ENCODE measurements around the gene FOXQ1. TPM values are rescaled to one million over a fixed set of nuclear protein-coding genes. Genes with fewer than 3 reads are reported as not detected.
"Not testable (repeated sequence)": the region's sequence is repeated elsewhere in the genome, so short reads cannot be mapped to it uniquely, and the experiment has no call there.

Gene FOXQ1
- total RNA-seq, 1 donor from 2014 or later: 12.3 TPM

- DNase-seq: peak; percentile 63
Measured at GRCh38 chr6:1317302-1317815, 5.5 kb downstream of the FOXQ1 start.

DNA sequence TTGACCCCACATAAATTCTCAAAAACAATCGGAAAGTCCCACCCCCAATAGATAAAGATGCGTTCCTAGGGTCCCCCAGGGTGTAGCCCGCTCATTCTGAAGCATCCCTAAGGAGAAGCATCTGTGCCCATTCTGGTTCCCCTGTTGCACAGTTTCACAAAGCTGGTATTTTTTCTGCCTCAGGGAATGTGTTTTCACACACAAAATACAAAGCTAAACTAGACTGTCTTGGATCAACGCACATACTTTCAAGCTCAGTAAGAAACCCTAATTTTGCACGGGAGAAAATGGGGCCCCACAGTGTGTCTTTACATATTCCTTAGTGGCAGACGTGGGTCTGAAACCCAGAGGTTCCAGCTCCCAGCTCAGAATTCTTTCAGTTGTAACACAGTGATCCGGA lies 6.1 kb downstream of the FOXQ1 start:
- Histone ChIP-seq H3K27ac (no peak overlapping the region), H3K4me1 (peaks cover 20% of the 10 kb centered on the region), H3K36me3 (no peaks in the 10 kb centered on the region), H3K27me3 (peaks cover 9% of the 10 kb centered on the region), H3K4me3 (no peak overlapping the region), H3K9me3 (no peaks in the 10 kb centered on the region)
- ATAC-seq (no peak), DNase-seq (no peak)
- no peak for TF ChIP-seq CTCF (IDR thresholded peaks at IDR 0.05)
- intact Hi-C loops (cut with DNase I): loop anchor here (10.0 kb wide), 1 partner anchor 67 kb away; the partner anchor contains the start of gene FOXF2

More at GRCh38 chr6:1317302-1317815, 5.5 kb downstream of the FOXQ1 start:
- H3K9me3 ChIP-seq: no peaks in the 10 kb centered on the region
- no peak for TF ChIP-seq CTCF (IDR thresholded peaks at IDR 0.05)
- no peak overlapping the region for H3K27ac ChIP-seq
- H3K36me3 ChIP-seq: no peaks in the 10 kb centered on the region
- intact Hi-C loops (cut with DNase I): loop anchor here (10.0 kb wide), 1 partner anchor 67 kb away; the partner anchor contains the start of gene FOXF2
- no peak for ATAC-seq
- peaks cover 9% of the 10 kb centered on the region for H3K27me3 ChIP-seq
- H3K4me1 ChIP-seq: peaks cover 14% of the 10 kb centered on the region
- H3K4me3 ChIP-seq: no peak overlapping the region

- H3K27me3 ChIP-seq, DNase-seq, H3K4me3 ChIP-seq, ATAC-seq, H3K27ac ChIP-seq, H3K36me3 ChIP-seq, H3K9me3 ChIP-seq: not testable (repeated sequence)
- peaks cover 21% of the 10 kb centered on the region for H3K4me1 ChIP-seq
- intact Hi-C loops (cut with DNase I): loop anchor here (10.0 kb wide), 1 partner anchor 66 kb away; the partner anchor contains the start of gene FOXF2
Measured at GRCh38 chr6:1318584-1318983, 6.7 kb downstream of the FOXQ1 start.

GRCh38 chr6:1321738-1322137 lies 9.8 kb downstream of the FOXQ1 start:
- Histone ChIP-seq H3K27ac (peak overlapping the region; percentile 34), H3K4me3 (no peak overlapping the region), H3K36me3 (no peaks in the 10 kb centered on the region), H3K9me3 (no peaks in the 10 kb centered on the region), H3K27me3 (no peaks in the 10 kb centered on the region), H3K4me1 (peaks cover 38% of the 10 kb centered on the region)
- no peak for ATAC-seq
- no peak for TF ChIP-seq CTCF (IDR thresholded peaks at IDR 0.05)
- intact Hi-C loops (cut with DNase I): no loop called here
- no peak for DNase-seq

GRCh38 chr6:1322156-1322555 lies 10.3 kb downstream of the FOXQ1 start:
- DNase-seq (no peak), ATAC-seq (no peak)
- intact Hi-C loops (cut with DNase I): no loop called here
- TF ChIP-seq CTCF (IDR thresholded peaks at IDR 0.05): no peak
- Histone ChIP-seq H3K4me3 (no peak overlapping the region), H3K9me3 (no peaks in the 10 kb centered on the region), H3K27ac (peak overlapping the region; percentile 34), H3K36me3 (no peaks in the 10 kb centered on the region), H3K4me1 (peaks cover 41% of the 10 kb centered on the region), H3K27me3 (no peaks in the 10 kb centered on the region)

- Histone ChIP-seq H3K4me3 (no peak overlapping the region), H3K4me1 (peaks cover 41% of the 10 kb centered on the region), H3K27me3 (no peaks in the 10 kb centered on the region), H3K9me3 (no peaks in the 10 kb centered on the region), H3K27ac (no peak overlapping the region), H3K36me3 (no peaks in the 10 kb centered on the region)
- no peak for DNase-seq
- peak; percentile 38 for ATAC-seq
- no peak for TF ChIP-seq CTCF (IDR thresholded peaks at IDR 0.05)
- intact Hi-C loops (cut with DNase I): no loop called here
Measured at GRCh38 chr6:1322696-1323219, 10.9 kb downstream of the FOXQ1 start.

Measured in upper lobe of right lung (tissue), 1 donor.